Chondrocyte (in vitro differentiated cells): ENCODE data around the gene GINS1. TPM values are rescaled to one million over a fixed set of nuclear protein-coding genes. Genes with fewer than 3 reads are reported as not detected.
A peak's percentile ranks its signal among the peaks of the same experiment; 100 is the strongest.

Source experiments
- DNase-seq: peaks from one replicate; pipeline ENCODE4 v3.0.0; 2021; ENCODE audit warnings: mixed read lengths, low spot score
- H3K27ac Mint-ChIP-seq: one replicate; pipeline ENCODE4 v1.8.0; 2021; ENCODE audit warnings: mild to moderate bottlenecking, moderate library complexity, mixed read lengths; ENCODE audit not compliant: unreplicated experiment
- H3K27me3 Mint-ChIP-seq: 2 replicates; pipeline ENCODE4 v1.8.0; 2021; ENCODE audit warnings: low read depth, mixed read lengths
- H3K36me3 Mint-ChIP-seq: 2 replicates; pipeline ENCODE4 v1.8.0; 2021; ENCODE audit warnings: low read depth, mixed read lengths
- H3K4me1 Mint-ChIP-seq: 2 replicates; pipeline ENCODE4 v1.8.0; 2021; ENCODE audit warnings: low read depth, mild to moderate bottlenecking, mixed read lengths
- H3K4me3 Mint-ChIP-seq: one replicate; pipeline ENCODE4 v1.8.0; 2021; ENCODE audit warnings: mild to moderate bottlenecking, moderate library complexity, mixed read lengths; ENCODE audit not compliant: unreplicated experiment
- H3K9me3 Mint-ChIP-seq: 2 replicates; pipeline ENCODE4 v1.8.0; 2021; ENCODE audit warnings: low read depth, mixed read lengths
- total RNA-seq: library from RNA; stranded (reverse); gene quantifications from 3 replicates; pipeline ENCODE4 v1.2.1, GENCODE V29; 2021
- TF ChIP-seq, protein P1 (sequence below): fragments of 200-600 bp; sonication (generic); IDR thresholded peaks from 2 replicates; pipeline ENCODE4 v1.5.0; 2021; ENCODE audit warnings: antibody characterized with exemption, mild to moderate bottlenecking, moderate library complexity

The GINS1 gene
- total RNA-seq, 1 donor from 2014 or later: 3.5 TPM

DNA sequence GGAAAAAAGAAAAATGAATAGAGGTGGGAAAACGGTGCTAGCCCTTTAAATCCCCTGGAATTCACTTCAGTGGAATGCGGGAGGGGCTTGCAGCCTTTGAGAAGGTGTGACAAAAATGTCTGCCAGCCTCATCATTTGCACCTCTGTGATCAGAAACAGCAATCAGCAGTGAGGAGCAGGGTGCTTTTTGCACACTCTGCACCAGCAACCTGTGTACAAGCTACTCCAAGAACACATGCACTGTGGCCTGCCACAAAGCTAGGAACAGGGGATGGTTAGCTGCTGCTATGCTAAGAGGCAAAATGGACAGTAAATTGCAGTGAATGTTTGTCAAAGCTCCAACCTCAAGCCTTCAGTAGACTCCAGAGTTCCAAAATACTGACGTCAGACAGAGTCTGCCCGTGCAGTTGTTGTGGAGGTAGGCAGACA is 29.7 kb downstream of the GINS1 start:
- Mint-ChIP-seq H3K4me1 (peaks cover 3% of the 10 kb centered on the region), H3K4me3 (no peak overlapping the region), H3K9me3 (no peaks in the 10 kb centered on the region), H3K27ac (no peak overlapping the region), H3K27me3 (no peaks in the 10 kb centered on the region), H3K36me3 (peaks cover 2% of the 10 kb centered on the region)
- no peak for DNase-seq
- TF ChIP-seq, protein P1, sequence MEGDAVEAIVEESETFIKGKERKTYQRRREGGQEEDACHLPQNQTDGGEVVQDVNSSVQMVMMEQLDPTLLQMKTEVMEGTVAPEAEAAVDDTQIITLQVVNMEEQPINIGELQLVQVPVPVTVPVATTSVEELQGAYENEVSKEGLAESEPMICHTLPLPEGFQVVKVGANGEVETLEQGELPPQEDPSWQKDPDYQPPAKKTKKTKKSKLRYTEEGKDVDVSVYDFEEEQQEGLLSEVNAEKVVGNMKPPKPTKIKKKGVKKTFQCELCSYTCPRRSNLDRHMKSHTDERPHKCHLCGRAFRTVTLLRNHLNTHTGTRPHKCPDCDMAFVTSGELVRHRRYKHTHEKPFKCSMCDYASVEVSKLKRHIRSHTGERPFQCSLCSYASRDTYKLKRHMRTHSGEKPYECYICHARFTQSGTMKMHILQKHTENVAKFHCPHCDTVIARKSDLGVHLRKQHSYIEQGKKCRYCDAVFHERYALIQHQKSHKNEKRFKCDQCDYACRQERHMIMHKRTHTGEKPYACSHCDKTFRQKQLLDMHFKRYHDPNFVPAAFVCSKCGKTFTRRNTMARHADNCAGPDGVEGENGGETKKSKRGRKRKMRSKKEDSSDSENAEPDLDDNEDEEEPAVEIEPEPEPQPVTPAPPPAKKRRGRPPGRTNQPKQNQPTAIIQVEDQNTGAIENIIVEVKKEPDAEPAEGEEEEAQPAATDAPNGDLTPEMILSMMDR: no peak

DNA sequence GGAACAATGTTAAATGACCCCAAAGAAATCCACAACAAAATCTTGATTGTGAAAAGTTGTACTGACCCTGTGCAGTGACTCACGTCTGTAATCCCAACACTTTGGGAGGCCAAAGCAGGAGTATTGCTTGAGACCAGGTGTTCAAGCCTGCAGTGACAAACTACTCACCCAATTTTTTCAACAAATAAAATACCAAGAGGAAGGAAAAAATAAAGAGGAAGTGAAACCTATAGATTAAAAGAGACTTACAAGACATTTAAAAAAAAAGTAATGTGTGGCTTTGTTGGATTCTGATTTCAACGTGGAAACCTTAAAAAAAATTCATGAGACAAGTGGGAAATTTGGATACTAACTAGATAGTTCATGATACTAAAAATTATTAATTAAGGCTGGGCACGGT is 31.9 kb downstream of the GINS1 start:
- H3K27ac Mint-ChIP-seq: no peak overlapping the region

DNA sequence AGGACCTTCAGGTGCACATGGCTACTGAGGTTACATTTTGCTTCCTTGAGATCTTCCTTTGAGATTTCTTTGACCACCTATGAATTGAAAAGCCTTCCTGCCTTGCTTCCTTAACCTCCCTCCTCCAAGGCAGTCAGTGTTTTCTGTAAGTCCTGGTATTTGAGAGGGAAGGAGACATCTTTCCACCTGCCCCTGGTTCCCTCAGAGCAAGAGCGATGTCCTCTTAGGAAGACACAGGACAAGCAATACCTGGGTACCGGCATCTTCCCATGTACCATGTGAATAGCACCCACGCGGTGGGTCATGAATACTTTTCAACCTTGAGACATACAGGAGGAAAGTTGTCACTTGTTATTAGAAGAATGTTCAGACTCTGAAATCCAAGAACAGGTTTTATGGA is 37.1 kb downstream of the GINS1 start:
- DNase-seq: peak; percentile 5
- no peaks in the 10 kb centered on the region for H3K4me1 Mint-ChIP-seq
- TF ChIP-seq, protein P1: no peak
- peaks cover 6% of the 10 kb centered on the region for H3K9me3 Mint-ChIP-seq
- peaks cover 18% of the 10 kb centered on the region for H3K36me3 Mint-ChIP-seq
- H3K27me3 Mint-ChIP-seq: no peaks in the 10 kb centered on the region
- no peak overlapping the region for H3K4me3 Mint-ChIP-seq
- H3K27ac Mint-ChIP-seq: no peak overlapping the region

More for the DNA sequence above, 31.9 kb downstream of the GINS1 start:
- peaks cover 3% of the 10 kb centered on the region for H3K4me1 Mint-ChIP-seq
- no peaks in the 10 kb centered on the region for H3K9me3 Mint-ChIP-seq
- TF ChIP-seq, protein P1: no peak
- peaks cover 2% of the 10 kb centered on the region for H3K36me3 Mint-ChIP-seq
- H3K4me3 Mint-ChIP-seq: no peak overlapping the region
- no peaks in the 10 kb centered on the region for H3K27me3 Mint-ChIP-seq
- DNase-seq: no peak

DNA sequence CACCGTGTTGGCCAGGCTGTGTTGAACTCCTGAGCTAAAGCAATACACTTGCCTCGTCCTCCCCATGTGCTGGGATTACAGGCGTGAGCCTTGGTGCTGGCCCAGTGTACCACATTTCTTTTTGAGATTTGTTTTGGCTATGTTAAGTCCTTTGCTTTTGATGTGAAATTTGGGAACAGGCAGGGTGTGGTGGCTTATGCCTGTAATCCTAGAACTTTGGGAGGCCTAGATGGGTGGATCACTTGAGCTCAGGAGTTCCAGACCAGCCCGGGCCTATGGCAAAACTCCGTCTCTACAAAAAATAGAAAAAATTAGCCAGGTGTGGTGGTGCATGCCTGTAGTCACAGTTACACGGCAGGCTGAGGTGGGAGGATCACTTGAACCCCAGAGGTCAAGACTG is 40.2 kb downstream of the GINS1 start:
- peak; percentile 8 for DNase-seq
- Mint-ChIP-seq H3K36me3 (peaks cover 23% of the 10 kb centered on the region), H3K4me3 (no peak overlapping the region), H3K9me3 (peaks cover 6% of the 10 kb centered on the region), H3K4me1 (no peaks in the 10 kb centered on the region), H3K27me3 (no peaks in the 10 kb centered on the region), H3K27ac (no peak overlapping the region)
- TF ChIP-seq, protein P1: no peak

DNA sequence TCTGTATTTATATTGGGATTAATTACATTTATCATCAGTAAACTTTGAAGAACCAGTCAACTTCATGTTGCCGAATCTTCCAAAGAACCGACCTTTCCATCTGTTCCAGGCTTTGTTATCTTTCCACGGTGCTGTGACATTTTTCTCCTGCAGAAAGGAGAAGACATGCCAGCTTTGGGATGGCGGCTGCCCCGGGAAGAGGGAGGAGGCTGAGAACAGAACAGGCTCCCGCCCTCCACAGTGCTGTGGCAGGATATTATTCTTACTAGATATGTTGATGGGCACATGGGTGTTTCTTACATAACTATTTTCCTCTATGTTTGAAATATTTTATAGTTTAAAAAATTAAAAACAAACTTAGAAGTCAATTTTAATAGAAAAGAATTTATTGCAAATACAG is 44.9 kb downstream of the GINS1 start:
- TF ChIP-seq, protein P1: no peak
- DNase-seq: peak; percentile 38
- H3K36me3 Mint-ChIP-seq: peaks cover 33% of the 10 kb centered on the region
- peaks cover 5% of the 10 kb centered on the region for H3K4me1 Mint-ChIP-seq
- no peak overlapping the region for H3K27ac Mint-ChIP-seq
- no peak overlapping the region for H3K4me3 Mint-ChIP-seq
- no peaks in the 10 kb centered on the region for H3K27me3 Mint-ChIP-seq
- peaks cover 6% of the 10 kb centered on the region for H3K9me3 Mint-ChIP-seq
